ENCODE results near the gene NR2C1.

Gene NR2C1

GRCh38 chr12:94972795-94973194, 100.6 kb downstream of the NR2C1 start:
- ChIA-PET CTCF (interaction anchor here (1.0 to 1.4 kb wide), 4 partner anchors 9 to 209 kb away, joined by 3 to 4 read pairs (median 3); no protein-coding TSS in a partner anchor), POLR2A (interaction anchor here (0.9 to 1.7 kb wide), 4 partner anchors 9 to 193 kb away, joined by 4 to 32 read pairs (median 5); no protein-coding TSS in a partner anchor)
- no peak for TF ChIP-seq CTCF (IDR thresholded peaks at IDR 0.05; ENCODE audit: insufficient read depth, low read length, missing control alignments)

GRCh38 chr12:94971923-94972322, 101.5 kb downstream of the NR2C1 start:
- no peak for TF ChIP-seq CTCF (IDR thresholded peaks at IDR 0.05; ENCODE audit: insufficient read depth, low read length, missing control alignments)
- ChIA-PET CTCF (interaction anchor here (1.0 kb wide), 1 partner anchor 9 kb away, joined by 4 read pairs; no protein-coding TSS in a partner anchor), POLR2A (interaction anchor here (1.7 kb wide), 1 partner anchor 31 kb away, joined by 4 read pairs; no protein-coding TSS in a partner anchor)
- no peak overlapping the region for H3K4me3 ChIP-seq (ENCODE audit: low read depth, low read length)
- DNase-seq (ENCODE audit: low read depth, low spot score), result no peak

More at GRCh38 chr12:94972795-94973194, 100.6 kb downstream of the NR2C1 start:
- H3K4me3 ChIP-seq (ENCODE audit: low read depth, low read length), result no peak overlapping the region
- DNase-seq (ENCODE audit: low read depth, low spot score), result no peak

- no peak for DNase-seq (ENCODE audit: low read depth, low spot score)
- H3K4me3 ChIP-seq (ENCODE audit: low read depth, low read length), result no peak overlapping the region
- ChIA-PET CTCF (interaction anchor here (1.5 kb wide), 1 partner anchor 30 kb away, joined by 3 read pairs; no protein-coding TSS in a partner anchor), POLR2A (no interaction called here)
- no peak for TF ChIP-seq CTCF (IDR thresholded peaks at IDR 0.05; ENCODE audit: insufficient read depth, low read length, missing control alignments)
These were observed 102.9 kb downstream of the NR2C1 start for GRCh38 chr12:94970560-94970959.

Measured in AG04449 (cell line).